ENCODE measurements around the gene WBP2. TPM values are rescaled to one million over a fixed set of nuclear protein-coding genes. Genes with fewer than 3 reads are reported as not detected.
"Not testable (repeated sequence)": the region's sequence is repeated elsewhere in the genome, so short reads cannot be mapped to it uniquely, and the experiment has no call there.

Gene WBP2
- total RNA-seq, 1 donor from 2014 or later = 61.9 TPM

DNA sequence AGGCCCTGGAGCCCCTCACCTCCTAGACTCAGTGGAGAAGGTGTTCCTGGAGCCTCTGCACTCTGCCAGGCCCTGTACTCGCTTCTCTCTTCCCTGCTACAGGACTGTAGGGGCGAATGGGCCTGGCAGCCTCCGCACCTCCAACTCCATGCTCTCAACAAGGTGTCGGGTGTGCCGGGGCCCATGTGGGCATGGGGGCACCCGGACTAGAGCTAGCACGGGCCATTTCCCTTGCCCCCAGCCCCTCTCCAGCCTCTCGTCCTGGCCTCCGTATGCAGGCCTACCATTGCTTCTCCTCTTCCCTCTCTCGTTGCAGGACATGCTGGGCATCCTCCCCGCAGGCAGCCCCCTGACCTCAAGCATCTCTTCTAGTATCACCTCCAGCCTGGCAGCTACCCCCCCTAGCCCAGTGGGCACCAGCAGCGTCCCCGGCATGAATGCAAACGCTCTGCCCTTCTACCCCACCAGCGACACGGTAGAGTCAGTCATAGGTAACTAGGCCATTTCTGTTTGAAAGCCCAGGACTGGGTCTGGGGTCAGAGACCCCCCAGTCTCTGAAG lies 36.7 kb downstream of the WBP2 start:
- intact Hi-C loops (cut with micrococcal nuclease) = no loop called here

DNA sequence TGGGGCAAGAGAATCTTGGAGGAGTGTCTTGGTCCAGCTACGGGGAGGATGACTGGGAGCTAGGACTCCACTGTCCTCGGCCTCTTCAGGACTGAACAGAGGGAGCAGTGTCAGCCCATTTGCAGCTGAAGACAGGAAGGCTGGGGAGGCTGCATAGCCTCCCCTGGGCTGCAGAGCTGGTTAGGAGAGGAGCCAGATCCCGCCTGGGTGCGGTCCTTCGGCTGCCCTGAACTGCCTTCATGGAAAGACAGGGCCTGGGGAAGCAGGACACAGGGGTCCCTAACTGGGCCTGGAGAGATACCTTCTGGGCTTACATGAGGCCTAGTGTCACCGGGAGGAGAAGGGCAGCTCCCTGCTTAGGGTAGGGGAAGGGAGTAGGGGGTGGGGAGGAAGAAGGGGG lies 37.6 kb downstream of the WBP2 start:
- intact Hi-C loops (cut with micrococcal nuclease) = no loop called here

DNA sequence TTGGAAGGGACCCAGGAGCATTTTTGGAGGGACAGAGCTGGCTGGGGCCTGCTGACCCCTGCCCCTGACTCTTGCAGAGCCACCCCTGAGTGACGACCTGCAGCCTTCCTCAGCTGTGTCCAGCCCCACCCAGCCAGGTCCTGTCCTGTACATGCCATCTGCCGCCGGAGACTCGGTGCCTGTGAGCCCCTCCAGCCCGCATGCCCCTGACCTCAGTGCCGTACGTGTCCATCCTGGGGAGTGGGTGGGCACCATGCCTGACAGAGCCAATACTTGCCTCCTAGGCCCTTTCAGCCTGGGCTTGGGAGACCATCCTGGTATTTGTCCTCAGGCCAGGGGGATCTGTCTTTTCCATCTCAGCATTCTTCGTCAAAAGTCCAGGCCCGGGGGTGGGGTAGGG lies 38.4 kb downstream of the WBP2 start:
- intact Hi-C loops (cut with micrococcal nuclease) = no loop called here

DNA sequence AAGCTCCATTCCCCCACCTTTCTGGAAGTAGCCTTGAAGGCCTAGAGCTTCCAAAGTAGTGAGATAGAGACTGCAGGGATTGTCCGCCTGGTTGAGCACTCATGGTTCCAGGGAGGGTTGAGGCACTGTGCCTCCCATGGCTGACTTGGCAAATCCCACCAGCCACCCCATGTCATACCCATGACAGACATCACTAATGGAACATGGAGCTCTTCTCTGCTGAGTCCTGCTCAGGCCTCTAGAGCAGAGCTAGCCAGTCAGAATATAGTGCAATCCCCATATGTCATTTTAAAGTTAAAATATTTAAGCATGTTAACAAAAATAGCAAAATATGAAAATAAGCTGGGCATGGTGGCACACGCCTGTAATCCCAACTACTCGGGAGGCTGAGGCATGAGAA lies 39.7 kb downstream of the WBP2 start:
- intact Hi-C loops (cut with micrococcal nuclease) = no loop called here

DNA sequence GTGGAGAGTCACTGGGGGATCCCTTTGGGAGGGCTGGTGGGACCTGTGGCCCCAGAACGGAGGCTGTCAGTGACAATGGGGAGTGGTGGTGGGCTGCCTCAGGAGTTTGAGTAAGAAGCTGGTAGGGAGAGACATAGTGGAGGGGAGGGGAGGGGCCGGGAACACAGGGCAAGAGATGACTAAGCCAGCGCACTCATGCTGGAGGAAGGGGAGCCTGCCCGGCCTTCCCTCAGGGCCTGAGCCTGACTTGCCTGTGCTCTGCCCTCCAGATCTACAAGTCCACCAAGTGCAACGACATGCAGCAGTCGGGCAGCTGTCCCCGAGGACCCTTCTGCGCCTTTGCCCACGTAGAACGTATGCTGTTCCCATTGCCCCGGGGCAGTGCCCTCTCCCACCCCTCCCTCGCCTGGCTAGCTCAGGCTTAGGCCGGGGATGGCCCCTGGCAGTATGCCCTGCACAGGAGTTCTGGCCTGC lies 40.2 kb downstream of the WBP2 start:
- intact Hi-C loops (cut with micrococcal nuclease) = no loop called here

DNA sequence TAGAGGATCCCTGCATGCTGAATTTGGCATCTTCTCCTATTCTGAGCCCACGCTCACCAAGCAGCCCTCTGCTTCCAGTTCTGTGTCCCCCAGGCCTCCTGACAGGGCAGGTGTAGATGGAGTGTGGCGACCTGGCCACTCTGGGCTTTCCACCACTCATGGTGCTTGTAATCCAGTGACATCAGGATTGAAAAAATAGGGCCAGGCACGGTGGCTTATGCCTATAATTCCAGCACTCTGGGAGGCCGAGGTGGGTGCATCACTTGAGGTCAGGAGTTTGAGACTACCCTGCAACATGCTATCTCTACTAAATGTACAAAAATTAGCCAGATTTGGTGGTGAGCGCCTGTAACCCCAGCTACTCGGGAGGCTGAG lies 41.1 kb downstream of the WBP2 start:
- intact Hi-C loops (cut with micrococcal nuclease) = no loop called here

DNA sequence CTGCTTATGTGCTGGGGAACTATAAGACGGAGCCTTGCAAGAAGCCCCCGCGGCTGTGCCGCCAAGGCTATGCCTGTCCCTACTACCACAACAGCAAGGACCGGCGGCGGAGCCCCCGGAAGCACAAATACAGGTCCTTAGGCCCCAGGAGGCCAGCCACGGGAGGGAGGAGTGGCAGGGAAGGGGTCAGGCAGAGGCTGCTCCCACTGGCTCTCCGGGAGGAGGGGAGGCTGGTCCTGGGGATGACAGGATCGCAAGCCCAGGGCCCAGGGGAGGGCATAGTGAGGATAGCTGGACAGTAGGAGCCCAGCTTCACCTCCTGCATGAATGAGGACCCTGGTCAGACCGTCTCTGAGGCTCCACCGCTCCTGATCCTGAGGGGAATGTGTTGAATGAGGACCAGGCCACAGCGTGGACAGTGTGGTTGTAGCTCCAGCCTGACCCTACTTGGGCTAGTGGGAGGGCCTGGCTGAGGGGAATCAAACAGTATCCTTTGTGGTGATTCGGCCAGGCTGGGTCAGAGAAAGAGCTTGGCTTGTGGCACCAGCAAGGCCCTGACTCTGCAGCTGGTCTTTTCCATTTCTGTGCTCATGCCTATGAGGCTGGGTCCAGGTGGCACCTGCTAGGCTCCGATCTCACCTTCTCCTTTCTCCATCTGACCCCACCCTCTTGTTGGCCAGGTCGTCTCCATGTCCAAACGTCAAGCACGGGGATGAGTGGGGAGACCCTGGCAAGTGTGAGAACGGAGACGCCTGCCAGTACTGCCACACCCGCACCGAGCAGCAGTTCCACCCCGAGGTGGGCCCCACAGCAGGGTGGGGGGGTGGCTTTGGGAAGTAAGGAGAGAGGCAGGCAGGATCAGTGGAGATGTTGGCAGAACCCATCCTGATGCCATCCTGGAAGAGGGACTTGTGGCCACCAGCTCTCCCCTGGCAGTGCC lies 41.8 kb downstream of the WBP2 start:
- intact Hi-C loops (cut with micrococcal nuclease) = no loop called here

DNA sequence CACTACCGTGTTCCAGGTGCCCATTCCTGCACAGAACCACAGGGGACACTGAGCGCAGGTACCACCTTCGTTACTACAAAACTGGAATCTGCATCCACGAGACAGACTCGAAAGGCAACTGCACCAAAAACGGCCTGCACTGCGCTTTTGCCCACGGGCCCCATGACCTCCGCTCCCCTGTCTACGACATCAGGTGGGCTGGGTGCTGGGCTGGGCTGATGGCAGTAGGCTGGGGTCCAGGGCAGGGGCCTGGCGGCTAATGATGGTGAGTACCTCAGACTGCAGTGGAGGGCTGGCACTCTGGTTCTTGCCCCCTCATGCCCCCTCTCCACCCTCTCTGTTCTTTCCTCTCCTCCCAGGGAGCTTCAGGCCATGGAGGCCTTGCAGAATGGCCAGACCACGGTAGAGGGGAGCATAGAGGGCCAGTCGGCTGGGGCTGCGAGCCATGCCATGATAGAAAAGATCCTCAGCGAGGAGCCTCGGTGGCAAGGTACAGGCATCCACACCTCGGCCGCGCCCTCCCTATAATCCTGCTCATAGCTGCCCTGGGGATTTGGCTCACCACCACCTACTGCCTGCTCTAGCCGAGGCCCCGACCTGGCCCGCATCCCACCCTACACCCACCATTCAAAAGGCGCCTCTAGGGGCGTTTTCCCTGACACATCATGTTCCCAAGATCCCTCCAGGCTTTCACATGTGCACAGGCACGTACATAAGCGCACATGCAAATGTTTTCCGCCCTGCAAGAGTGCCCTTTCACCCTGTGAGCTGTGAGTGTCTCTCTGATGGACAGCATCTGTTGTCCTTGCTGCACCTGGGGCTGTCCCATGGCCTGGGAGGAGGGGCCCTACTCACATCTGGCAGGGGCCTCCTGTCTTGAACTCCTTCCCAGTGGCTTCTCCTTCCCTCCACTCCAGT lies 42.8 kb downstream of the WBP2 start:
- intact Hi-C loops (cut with micrococcal nuclease) = no loop called here

DNA sequence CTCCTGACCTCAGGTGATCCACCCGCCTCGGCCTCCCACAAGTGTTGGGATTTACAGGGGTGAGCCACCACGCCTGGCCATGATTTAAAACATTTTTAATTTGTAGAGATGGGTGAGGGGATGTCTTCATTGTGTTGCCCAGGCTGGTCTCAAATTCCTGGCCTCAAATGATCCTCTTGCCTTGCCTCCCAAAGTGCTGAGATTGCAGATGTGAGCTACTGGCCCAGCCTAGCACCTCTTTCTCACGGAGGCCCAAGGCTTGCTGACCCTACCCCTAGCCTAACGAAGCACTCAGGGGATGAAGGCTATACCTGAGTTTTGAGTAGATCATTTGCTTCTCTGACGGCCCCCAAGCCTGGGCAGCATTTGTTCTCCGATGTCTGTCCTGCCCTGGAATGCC lies 44.0 kb downstream of the WBP2 start:
- intact Hi-C loops (cut with micrococcal nuclease) = no loop called here

DNA sequence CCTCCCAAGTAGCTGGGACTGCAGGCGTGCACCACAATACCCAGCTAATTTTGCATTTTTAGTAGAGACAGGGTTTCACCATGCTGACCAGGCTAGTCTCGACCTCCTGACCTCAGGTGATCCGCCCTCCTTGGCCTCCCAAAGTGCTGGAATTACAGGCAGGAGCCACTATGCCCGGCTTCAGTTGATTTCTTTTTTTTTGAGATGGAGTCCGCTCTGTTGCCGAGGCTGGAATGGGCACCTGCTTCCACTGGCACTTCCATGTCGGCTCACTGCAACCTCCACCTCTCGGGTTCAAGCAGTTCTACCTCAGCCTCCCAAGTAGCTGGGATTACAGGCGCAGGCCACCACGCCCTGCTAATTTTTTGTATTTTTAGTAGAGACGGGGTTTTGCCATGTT lies 44.4 kb downstream of the WBP2 start:
- intact Hi-C loops (cut with micrococcal nuclease) = not testable (repeated sequence)

DNA sequence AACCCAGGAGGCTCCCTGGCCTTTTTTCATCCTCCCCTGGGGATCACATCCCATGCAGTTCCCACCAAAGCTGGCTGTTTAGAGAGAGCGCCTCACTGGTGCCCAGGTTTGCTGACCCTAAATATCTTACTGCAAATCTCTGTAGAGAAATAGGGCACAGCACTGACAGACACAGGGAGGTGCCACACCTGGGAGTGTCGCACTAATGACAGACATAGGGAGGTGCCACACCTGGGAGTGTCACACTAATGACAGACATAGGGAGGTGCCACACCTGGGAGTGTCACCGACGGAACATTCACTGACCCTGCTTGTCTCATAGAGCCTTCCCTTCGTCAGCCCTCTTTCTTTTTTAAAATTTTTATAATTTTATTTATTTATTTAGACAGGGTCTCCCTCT lies 44.9 kb downstream of the WBP2 start:
- intact Hi-C loops (cut with micrococcal nuclease) = no loop called here

DNA sequence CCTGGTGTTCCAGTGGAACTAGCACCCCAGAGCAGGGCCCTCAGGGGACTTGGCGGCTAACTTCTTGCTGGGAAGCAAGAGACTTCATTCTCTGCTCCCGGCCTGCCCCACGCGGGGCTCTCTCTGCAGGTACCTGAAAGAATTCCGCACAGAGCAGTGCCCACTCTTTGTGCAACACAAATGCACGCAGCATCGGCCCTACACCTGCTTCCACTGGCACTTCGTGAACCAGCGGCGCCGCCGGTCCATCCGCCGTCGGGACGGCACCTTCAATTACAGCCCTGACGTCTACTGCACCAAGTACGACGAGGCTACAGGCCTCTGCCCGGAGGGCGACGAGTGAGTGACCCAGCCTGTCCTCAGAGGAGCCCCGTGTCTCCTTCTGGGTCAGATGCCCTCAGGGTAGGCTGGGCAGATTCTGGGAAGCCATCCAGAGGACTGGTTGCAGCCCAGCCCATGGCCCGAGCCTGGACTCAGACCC lies 45.5 kb downstream of the WBP2 start:
- intact Hi-C loops (cut with micrococcal nuclease) = no loop called here

DNA sequence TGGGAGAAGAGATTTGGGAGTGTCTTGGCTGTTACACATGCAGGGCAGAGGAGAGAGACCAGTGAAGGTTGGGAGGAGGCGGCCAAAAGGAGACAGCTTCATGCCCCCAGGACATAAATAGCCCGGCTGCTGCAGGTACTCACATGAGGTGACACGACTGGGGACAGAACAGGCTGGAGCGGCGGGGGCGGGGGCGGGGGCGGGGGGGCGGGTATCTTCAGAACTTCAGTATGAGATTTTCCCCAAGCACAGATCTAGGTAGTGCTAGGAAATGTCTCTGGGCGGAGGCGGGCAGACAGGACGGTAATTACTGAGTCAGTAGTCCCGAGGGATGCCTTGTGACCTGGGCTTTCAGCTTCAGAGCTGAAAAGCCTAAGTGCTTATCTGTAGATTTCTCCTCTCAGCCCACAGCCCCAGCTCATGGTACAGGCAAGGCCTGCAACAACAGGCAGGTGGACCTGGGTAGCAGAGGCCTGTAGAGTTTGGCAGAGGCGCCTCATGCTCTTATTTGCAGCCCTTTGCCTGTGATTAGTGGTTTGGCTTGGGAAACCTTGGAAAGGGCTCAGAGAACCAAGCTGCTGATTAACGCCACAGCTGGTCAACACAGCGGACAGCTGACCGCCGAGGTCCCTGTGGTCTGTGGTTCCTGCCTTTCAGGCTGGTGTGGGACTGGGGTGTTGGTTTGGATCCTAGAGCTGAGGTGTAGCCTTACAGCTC lies 46.1 kb downstream of the WBP2 start:
- intact Hi-C loops (cut with micrococcal nuclease) = no loop called here

DNA sequence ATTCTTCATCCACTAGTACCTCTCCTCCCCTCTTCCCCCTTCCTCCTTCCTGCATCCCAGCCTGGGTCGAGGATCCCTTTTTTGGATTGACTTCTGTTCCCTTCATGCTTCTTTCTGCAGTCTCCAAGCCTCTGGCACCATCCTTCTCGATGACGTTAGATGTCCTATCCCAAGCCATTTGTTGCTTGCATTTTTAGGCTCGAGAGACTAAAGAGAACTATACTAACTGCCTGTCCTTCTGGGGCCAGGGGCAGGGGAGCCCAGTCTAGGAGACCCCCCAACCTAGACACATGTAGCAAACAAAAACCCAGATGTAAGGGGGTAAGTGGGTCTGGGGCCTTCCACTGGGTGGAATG lies 46.6 kb downstream of the WBP2 start:
- intact Hi-C loops (cut with micrococcal nuclease) = no loop called here

DNA sequence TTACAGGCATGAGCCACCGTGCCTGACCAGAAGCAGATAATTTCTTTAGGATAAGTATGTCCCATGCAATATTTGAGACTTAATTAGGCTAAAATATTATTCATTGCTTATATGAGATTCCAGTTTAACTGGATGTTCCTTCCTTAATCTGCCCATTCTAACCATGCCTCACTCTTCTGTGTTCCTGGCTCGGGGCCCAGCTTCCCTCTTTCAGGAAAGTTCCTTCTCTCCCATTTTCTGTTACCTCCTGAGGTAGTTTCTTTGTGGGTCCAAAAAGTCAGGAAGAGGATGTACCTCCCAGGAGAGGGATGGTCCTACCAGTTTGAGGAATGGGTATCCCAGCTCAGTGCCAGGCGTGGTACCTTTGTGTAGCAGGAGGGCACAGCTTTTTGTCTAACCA lies 47.3 kb downstream of the WBP2 start:
- intact Hi-C loops (cut with micrococcal nuclease) = no loop called here

DNA sequence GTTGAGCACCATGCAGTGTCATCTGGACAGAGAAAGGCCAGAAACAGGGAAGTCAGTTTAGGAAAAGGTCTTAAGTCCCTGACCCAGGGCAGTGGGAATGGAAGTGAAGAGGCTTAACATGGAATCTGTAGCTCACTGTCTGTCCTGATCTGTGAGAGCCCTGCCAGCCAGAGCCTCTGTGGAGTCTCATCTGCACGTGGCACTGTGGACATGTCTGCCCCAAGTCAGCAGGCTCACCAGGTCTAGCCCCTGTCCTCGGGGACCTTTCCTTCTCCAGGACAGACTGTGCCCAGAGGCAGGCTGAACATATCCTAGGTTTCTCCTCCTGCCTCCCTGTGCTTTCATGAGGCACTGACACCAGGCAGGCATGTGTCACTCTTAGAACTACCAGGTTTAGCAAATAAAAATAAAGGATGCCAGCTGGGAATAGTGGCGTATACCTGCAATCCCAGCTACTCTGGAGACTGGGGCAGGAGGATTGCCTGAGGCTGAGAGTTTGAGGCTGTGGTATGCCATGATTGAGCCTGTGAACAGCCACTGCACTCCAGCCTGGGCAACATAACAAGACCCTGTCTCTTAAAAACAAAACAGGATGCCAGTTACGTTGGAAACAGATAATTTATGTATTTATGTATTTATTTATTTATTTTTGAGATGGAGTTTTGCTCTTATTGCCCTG lies 48.2 kb downstream of the WBP2 start:
- intact Hi-C loops (cut with micrococcal nuclease) = no loop called here

DNA sequence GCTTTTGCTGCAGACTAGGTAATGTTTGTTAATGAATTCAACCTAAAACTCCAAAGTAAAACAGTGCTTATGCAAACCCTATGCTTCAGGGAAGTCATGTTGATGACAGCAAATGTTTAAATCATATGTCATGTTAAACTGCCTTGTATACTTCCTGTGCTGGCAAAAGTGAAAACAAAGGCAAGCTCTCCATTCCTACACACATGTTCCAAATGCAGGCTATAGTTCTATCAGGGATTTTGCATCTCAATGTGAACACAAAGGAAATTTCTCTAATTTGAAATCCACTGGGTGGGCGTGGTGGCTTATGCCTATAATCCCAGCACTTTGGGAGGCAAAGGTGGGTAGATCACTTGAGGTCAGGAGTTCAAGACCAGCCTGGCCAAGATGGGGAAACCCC lies 51.3 kb downstream of the WBP2 start:
- intact Hi-C loops (cut with micrococcal nuclease) = no loop called here

DNA sequence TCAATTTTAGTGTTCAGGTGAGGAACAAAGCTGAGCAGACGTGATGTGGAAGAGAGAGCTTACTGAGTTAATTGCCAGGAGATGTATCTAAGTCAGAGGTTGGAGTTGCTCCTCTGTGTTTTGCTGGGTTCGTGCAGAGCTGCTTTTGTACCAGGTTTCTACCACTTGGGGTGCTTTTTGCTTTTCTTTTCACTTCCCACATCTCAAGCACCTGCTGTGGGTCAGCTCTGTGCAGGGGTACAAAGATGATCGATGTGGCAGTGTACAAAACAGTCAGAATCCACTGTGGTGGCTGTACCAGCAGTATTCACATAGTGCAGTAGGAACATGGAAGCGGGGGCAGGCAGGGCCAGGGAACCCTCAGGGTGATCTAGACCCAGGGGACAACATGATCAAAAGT lies 55.7 kb downstream of the WBP2 start:
- intact Hi-C loops (cut with micrococcal nuclease) = no loop called here

DNA sequence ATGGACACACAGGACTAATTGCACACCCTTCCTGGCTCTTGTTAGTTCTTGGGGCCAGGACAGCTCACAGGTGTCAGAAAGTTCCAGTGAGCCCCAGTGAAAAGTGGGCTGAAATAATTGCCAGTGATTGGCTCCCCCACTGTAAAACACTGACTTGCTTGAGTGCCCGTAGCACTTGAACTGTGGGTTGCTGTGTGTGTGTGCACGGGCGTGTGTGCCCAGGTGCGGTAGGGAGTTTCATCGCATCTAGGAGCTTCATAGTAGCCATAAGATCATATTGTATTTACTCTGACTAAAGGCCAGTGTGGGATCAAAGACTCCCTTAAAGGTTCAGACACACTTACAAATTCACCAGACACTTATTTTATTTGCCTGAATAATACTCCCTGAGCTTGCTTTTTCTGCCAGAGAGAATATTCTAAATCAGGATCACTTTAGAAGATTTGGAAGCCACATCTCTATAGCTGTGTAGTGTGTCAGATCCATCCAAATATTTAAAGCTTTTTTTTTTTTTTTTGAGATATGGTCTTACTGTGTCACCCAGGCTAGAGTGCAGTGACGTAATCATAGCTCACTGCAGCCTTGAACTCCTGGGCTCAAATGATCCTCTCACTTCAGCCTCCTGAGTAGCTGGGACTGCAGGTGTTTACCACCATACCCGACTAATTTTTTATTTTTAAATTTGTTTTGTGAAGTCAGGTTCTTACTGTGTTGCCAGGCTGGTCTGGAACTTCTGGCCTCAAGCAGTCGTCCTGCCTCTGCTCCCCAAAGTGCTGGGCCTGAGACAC lies 59.1 kb downstream of the WBP2 start:
- intact Hi-C loops (cut with micrococcal nuclease) = no loop called here
